Measurements from ENCODE around the gene PLP1. TPM values are rescaled to one million over a fixed set of nuclear protein-coding genes. Genes with fewer than 3 reads are reported as not detected.

The PLP1 gene
- total RNA-seq, 1 donor from 2014 or later: 0.46 TPM

DNA sequence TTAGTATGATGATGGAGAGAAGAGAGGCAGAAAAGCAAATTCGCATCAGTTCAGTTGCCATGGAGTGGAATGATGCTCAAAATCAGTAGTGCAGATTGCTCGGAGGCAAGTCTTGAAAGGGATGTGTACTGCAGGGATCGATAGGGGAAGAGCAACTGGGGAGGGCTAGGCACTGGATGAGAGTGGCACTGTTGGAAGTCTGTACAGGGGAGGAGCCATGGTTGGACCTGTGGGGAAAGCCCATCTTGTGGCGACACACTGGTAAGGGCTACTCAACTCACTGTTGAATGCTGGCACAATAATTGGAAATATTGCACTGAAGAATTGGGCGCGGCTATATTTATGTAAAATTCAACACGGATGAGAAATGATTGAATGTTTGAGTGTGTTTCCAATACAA lies 54.2 kb downstream of the PLP1 start:
- Mint-ChIP-seq H3K4me1 (ENCODE audit: low read depth) (no peaks in the 10 kb centered on the region), H3K36me3 (ENCODE audit: insufficient read depth) (no peaks in the 10 kb centered on the region), H3K27me3 (peaks cover 36% of the 10 kb centered on the region), H3K27ac (no peak overlapping the region), H3K9me3 (ENCODE audit: low read depth) (no peaks in the 10 kb centered on the region), H3K4me3 (ENCODE audit: low read depth) (peak overlapping the region; percentile 76)
- DNase-seq (ENCODE audit: low spot score, unreplicated experiment): no peak
- TF ChIP-seq, protein P1, sequence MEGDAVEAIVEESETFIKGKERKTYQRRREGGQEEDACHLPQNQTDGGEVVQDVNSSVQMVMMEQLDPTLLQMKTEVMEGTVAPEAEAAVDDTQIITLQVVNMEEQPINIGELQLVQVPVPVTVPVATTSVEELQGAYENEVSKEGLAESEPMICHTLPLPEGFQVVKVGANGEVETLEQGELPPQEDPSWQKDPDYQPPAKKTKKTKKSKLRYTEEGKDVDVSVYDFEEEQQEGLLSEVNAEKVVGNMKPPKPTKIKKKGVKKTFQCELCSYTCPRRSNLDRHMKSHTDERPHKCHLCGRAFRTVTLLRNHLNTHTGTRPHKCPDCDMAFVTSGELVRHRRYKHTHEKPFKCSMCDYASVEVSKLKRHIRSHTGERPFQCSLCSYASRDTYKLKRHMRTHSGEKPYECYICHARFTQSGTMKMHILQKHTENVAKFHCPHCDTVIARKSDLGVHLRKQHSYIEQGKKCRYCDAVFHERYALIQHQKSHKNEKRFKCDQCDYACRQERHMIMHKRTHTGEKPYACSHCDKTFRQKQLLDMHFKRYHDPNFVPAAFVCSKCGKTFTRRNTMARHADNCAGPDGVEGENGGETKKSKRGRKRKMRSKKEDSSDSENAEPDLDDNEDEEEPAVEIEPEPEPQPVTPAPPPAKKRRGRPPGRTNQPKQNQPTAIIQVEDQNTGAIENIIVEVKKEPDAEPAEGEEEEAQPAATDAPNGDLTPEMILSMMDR (IDR thresholded peaks at IDR 0.05; ENCODE audit: unreplicated experiment): no peak

DNA sequence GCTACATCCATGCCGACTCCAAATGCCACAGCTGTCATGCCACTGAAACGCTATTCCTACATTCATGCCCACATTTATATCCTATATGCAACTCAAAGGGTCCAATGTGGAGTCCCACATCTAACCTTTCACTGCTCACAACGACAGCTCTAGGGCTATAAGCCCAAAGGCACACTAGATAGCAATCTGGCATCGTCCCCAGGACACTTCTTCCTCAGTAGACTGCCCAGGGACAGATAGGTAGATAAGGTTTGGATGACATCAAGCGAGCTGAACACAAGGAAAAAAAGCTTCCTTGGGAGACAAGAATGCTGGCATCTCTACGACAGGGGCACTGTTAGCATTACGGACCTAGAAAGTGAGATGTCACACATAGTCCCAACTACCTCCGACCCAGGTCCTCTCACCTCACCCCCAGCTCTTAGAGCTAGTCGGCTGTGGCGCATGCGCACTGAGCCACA lies 54.7 kb downstream of the PLP1 start:
- TF ChIP-seq, protein P1 (IDR thresholded peaks at IDR 0.05; ENCODE audit: unreplicated experiment): no peak
- Mint-ChIP-seq H3K36me3 (ENCODE audit: insufficient read depth) (no peaks in the 10 kb centered on the region), H3K27me3 (peaks cover 39% of the 10 kb centered on the region), H3K4me1 (ENCODE audit: low read depth) (no peaks in the 10 kb centered on the region), H3K27ac (no peak overlapping the region), H3K4me3 (ENCODE audit: low read depth) (peak overlapping the region; percentile 76), H3K9me3 (ENCODE audit: low read depth) (no peaks in the 10 kb centered on the region)
- DNase-seq (ENCODE audit: low spot score, unreplicated experiment): no peak

GRCh38 chrX:103831803-103832544 lies 55.3 kb downstream of the PLP1 start, which contains the start of gene RAB9B:
RAB9B (minus strand) TSS chrX:103832257; CDS start chrX:103825784, 6,473 bp downstream.
- H3K36me3 Mint-ChIP-seq (ENCODE audit: insufficient read depth): no peaks in the 10 kb centered on the region

GRCh38 chrX:103839404-103839803 lies 62.8 kb downstream of the PLP1 start:
- H3K27ac Mint-ChIP-seq: no peak overlapping the region
- no peaks in the 10 kb centered on the region for H3K4me1 Mint-ChIP-seq (ENCODE audit: low read depth)
- DNase-seq (ENCODE audit: low spot score, unreplicated experiment): no peak
- TF ChIP-seq, protein P1 (IDR thresholded peaks at IDR 0.05; ENCODE audit: unreplicated experiment): no peak
- H3K27me3 Mint-ChIP-seq: peaks cover 30% of the 10 kb centered on the region
- no peak overlapping the region for H3K4me3 Mint-ChIP-seq (ENCODE audit: low read depth)
- H3K9me3 Mint-ChIP-seq (ENCODE audit: low read depth): peaks cover 10% of the 10 kb centered on the region
- H3K36me3 Mint-ChIP-seq (ENCODE audit: insufficient read depth): no peaks in the 10 kb centered on the region

More at GRCh38 chrX:103831803-103832544, 55.3 kb downstream of the PLP1 start, which contains the start of gene RAB9B:
- peak within 1 kb of the TSS; percentile 76 for H3K4me3 Mint-ChIP-seq (ENCODE audit: low read depth)
- peaks cover 44% of the 10 kb centered on the region for H3K27me3 Mint-ChIP-seq
- H3K27ac Mint-ChIP-seq: peak within 1 kb of the TSS; percentile 77
- DNase-seq (ENCODE audit: low spot score, unreplicated experiment): peak; percentile 57
- H3K9me3 Mint-ChIP-seq (ENCODE audit: low read depth): no peaks in the 10 kb centered on the region
- no peaks in the 10 kb centered on the region for H3K4me1 Mint-ChIP-seq (ENCODE audit: low read depth)
- TF ChIP-seq, protein P1 (IDR thresholded peaks at IDR 0.05; ENCODE audit: unreplicated experiment): no peak

Other genes starting within 250 kb of the PLP1 start
- 67.4 and 72.3 TPM in 2 replicates for gene TCEAL4, start 191.3 kb upstream of the PLP1 start, total RNA-seq
- gene TCEAL3, start 168.9 kb upstream of the PLP1 start, total RNA-seq: 14.4 and 15.1 TPM in 2 replicates
- gene TCEAL1, start 147.9 kb upstream of the PLP1 start, total RNA-seq: 18.9 and 21.5 TPM in 2 replicates
- 479 and 507 TPM in 2 replicates for gene MORF4L2, start 90.1 kb upstream of the PLP1 start, total RNA-seq
- 0.55 and 0.89 TPM in 2 replicates for gene TMEM31, start 65.9 kb upstream of the PLP1 start, total RNA-seq
- 2.4 and 2.8 TPM in 2 replicates for gene RAB9B, start 55.4 kb downstream of the PLP1 start, total RNA-seq
- 20.9 and 22.2 TPM in 2 replicates for gene TMSB15B, start 185.8 kb downstream of the PLP1 start, total RNA-seq
- gene H2BW1, start 236.9 kb downstream of the PLP1 start, total RNA-seq: not detected in 2 replicates

All from progenitor cell of endocrine pancreas (in vitro differentiated cells).